PC-3 (cell line): ENCODE data around the gene SYDE2. TPM values are rescaled to one million over a fixed set of nuclear protein-coding genes. Genes with fewer than 3 reads are reported as not detected.

ENCODE experiments used
- ATAC-seq: fragments of 200-7000 bp; cut with Tn5 transposase; 2 replicates; pipeline ENCODE4 v1.9.1; 2020; ENCODE audit warnings: mild to moderate bottlenecking, moderate library complexity
- BruUV-seq: library from RNA; stranded (reverse); fragments of 400-500 nt; replicated peaks from 2 replicates; lab custom pipeline; 2021; lab: Mats Ljungman, UMichigan
- CTCF ChIA-PET: fragments of 300-600 bp; sonication (Branson Sonifier 250); formaldehyde crosslinking; loops from one replicate; lab custom pipeline; 2022; ENCODE audit warnings: antibody characterized with exemption; lab: Charles Lee
- POLR2A ChIA-PET: fragments of 300-600 bp; sonication (Branson Sonifier 250); formaldehyde crosslinking; loops from one replicate; lab custom pipeline; 2022; ENCODE audit warnings: antibody characterized with exemption; ENCODE audit not compliant: unreplicated experiment; lab: Charles Lee
- DNase-seq: peaks from one replicate; pipeline ENCODE4 v3.0.0-alpha.2; 2015
- H2AFZ ChIP-seq: fragments of 300-600 bp; sonication (generic); 2 replicates; pipeline ENCODE4 v1.6.0; 2016; ENCODE audit warnings: antibody characterized with exemption, low read length
- H3F3A ChIP-seq: fragments of 300-600 bp; sonication (generic); one replicate; pipeline ENCODE4 v1.6.0; 2017; ENCODE audit warnings: antibody characterized with exemption, low read length, control low read depth, mild to moderate bottlenecking; ENCODE audit not compliant: unreplicated experiment
- H3K27ac ChIP-seq: fragments of 300-600 bp; sonication (generic); 2 replicates; pipeline ENCODE4 v1.5.1; 2016; ENCODE audit warnings: mild to moderate bottlenecking, low read length
- H3K27me3 ChIP-seq: fragments of 300-600 bp; sonication (generic); 2 replicates; pipeline ENCODE4 v1.6.1; 2016; ENCODE audit warnings: low read length, mixed read lengths
- H3K36me3 ChIP-seq: fragments of 300-600 bp; sonication (generic); 2 replicates; pipeline ENCODE4 v1.6.1; 2016; ENCODE audit warnings: low read depth, mixed run types, low read length, mixed read lengths
- H3K4me1 ChIP-seq: fragments of 300-600 bp; sonication (generic); 2 replicates; pipeline ENCODE4 v1.5.1; 2016; ENCODE audit warnings: low read length; ENCODE audit not compliant: insufficient read depth
- H3K4me2 ChIP-seq: fragments of 300-600 bp; sonication (generic); 2 replicates; pipeline ENCODE4 v1.6.0; 2016; ENCODE audit warnings: low read length
- H3K4me3 ChIP-seq: fragments of 300-600 bp; sonication (generic); 2 replicates; pipeline ENCODE4 v1.5.1; 2016; ENCODE audit warnings: mild to moderate bottlenecking, low read length, mixed read lengths
- H3K79me2 ChIP-seq: fragments of 300-600 bp; sonication (generic); 2 replicates; pipeline ENCODE4 v1.6.1; 2017; ENCODE audit warnings: low read length, mixed read lengths
- H3K9ac ChIP-seq: fragments of 300-600 bp; sonication (generic); 2 replicates; pipeline ENCODE4 v1.6.0; 2016; ENCODE audit warnings: mild to moderate bottlenecking, low read length
- H3K9me2 ChIP-seq: fragments of 300-600 bp; sonication (generic); replicated peaks from 2 replicates; pipeline ENCODE4 v1.6.1; 2016; ENCODE audit warnings: mixed run types, low read length, mixed read lengths
- H3K9me3 ChIP-seq: fragments of 300-600 bp; sonication (generic); 2 replicates; pipeline ENCODE4 v1.6.1; 2016; ENCODE audit warnings: low read length, mixed read lengths
- H4K20me1 ChIP-seq: fragments of 300-600 bp; sonication (generic); 2 replicates; pipeline ENCODE4 v1.6.1; 2016; ENCODE audit warnings: low read length, mixed read lengths
- CTCF ChIP-seq: fragments of 300-600 bp; sonication (generic); conservative IDR thresholded peaks from 2 replicates; pipeline ENCODE4 v1.5.1; 2017; ENCODE audit warnings: antibody characterized with exemption, low read depth, mild to moderate bottlenecking, low read length
- EZH2 ChIP-seq: fragments of 300-600 bp; sonication (generic); IDR thresholded peaks from one replicate; pipeline ENCODE4 v1.6.1; 2017; ENCODE audit warnings: antibody characterized with exemption, mild to moderate bottlenecking, low read length; ENCODE audit not compliant: unreplicated experiment
- EZH2phosphoT487 ChIP-seq: fragments of 300-600 bp; sonication (generic); IDR thresholded peaks from 2 replicates; pipeline ENCODE4 v1.6.1; 2018; ENCODE audit warnings: mild to moderate bottlenecking, antibody characterized with exemption, low read length, borderline replicate concordance
- intact Hi-C: fragments of 100-400 bp; cut with micrococcal nuclease; formaldehyde crosslinking; loops from 2 replicates; pipeline ENCODE4 v1.9.0; 2023
- total RNA-seq: library from RNA; depleted of rRNA; stranded (reverse); fragments of >200 nt; gene quantifications from 2 replicates; pipeline ENCODE4 v1.2.3, GENCODE V29; 2014

The SYDE2 gene
- total RNA-seq, 1 experiment from 2014 or later, result 4.4 TPM

GRCh38 chr1:85245456-85245855 lies 44.6 kb upstream of the SYDE2 start:
- BruUV-seq, result no TSS peak
- Histone ChIP-seq H4K20me1 (no peaks in the 10 kb centered on the region), H3K9me3 (no peaks in the 10 kb centered on the region), H3K9ac (no peak overlapping the region), H3K9me2 (no peaks in the 10 kb centered on the region), H3K27ac (no peak overlapping the region), H3K27me3 (no peaks in the 10 kb centered on the region), H3K4me1 (peaks cover 21% of the 10 kb centered on the region), H2AFZ (no peak overlapping the region), H3K79me2 (no peaks in the 10 kb centered on the region), H3K4me3 (no peak overlapping the region), H3K4me2 (peak overlapping the region; percentile 56; the same call in 1 of the 2 replicates), H3F3A (no peaks in the 10 kb centered on the region), H3K36me3 (peaks cover 7% of the 10 kb centered on the region; the same call in 1 of the 2 replicates)
- intact Hi-C loops, result no loop called here
- CTCF ChIA-PET, result no interaction called here
- no peak for ATAC-seq
- TF ChIP-seq EZH2phosphoT487 (no peak), EZH2 (no peak), CTCF (no peak)
- POLR2A ChIA-PET, result no interaction called here
- no peak for DNase-seq

GRCh38 chr1:85244271-85245061 lies 43.6 kb upstream of the SYDE2 start:
- no peaks in the 10 kb centered on the region for H3K9me2 ChIP-seq
- no peak overlapping the region for H3K4me3 ChIP-seq
- H4K20me1 ChIP-seq, result no peaks in the 10 kb centered on the region
- intact Hi-C loops, result loop anchor here (5.0 kb wide), 1 partner anchor 42 kb away; the partner anchor contains the start of gene SYDE2
- H2AFZ ChIP-seq, result peak overlapping the region; percentile 63
- peak overlapping the region; percentile 1; the same call in 1 of the 2 replicates for H3K27ac ChIP-seq
- H3K9ac ChIP-seq, result no peak overlapping the region
- no peaks in the 10 kb centered on the region for H3K9me3 ChIP-seq
- ChIA-PET POLR2A (interaction anchor here (0.6 kb wide), 2 partner anchors 128 to 138 kb away, joined by 3 to 4 read pairs; no protein-coding TSS in a partner anchor), CTCF (interaction anchor here (0.5 to 1.6 kb wide), 3 partner anchors 10 to 640 kb away, joined by 4 to 5 read pairs (median 4); no protein-coding TSS in a partner anchor)
- peaks cover 22% of the 10 kb centered on the region for H3K4me1 ChIP-seq
- no peaks in the 10 kb centered on the region for H3F3A ChIP-seq
- no TSS peak for BruUV-seq
- TF ChIP-seq EZH2phosphoT487 (no peak), CTCF (no peak), EZH2 (no peak)
- H3K36me3 ChIP-seq, result no peaks in the 10 kb centered on the region
- ATAC-seq (peak; percentile 67), DNase-seq (peak; percentile 55)
- peak overlapping the region; percentile 56 for H3K4me2 ChIP-seq
- H3K27me3 ChIP-seq, result no peaks in the 10 kb centered on the region
- no peaks in the 10 kb centered on the region for H3K79me2 ChIP-seq
